BE2C (cell line): ENCODE measurements around the gene CIDEC.

Experiments
- DNase-seq: peaks from one replicate; pipeline ENCODE4 v3.0.0-alpha.2; 2020
- H3K27me3 ChIP-seq: fragments of 250-450 bp; sonication (Bioruptor Pico); 2 replicates; pipeline ENCODE4 v1.5.1; 2020; ENCODE audit warnings: mild to moderate bottlenecking
- H3K36me3 ChIP-seq: fragments of 250-450 bp; sonication (Bioruptor Pico); 2 replicates; pipeline ENCODE4 v1.5.1; 2020; ENCODE audit warnings: mild to moderate bottlenecking
- H3K4me1 ChIP-seq: fragments of 250-450 bp; sonication (Bioruptor Pico); 2 replicates; pipeline ENCODE4 v1.5.1; 2020
- H3K4me3 ChIP-seq: 2 replicates; pipeline ENCODE4 v1.5.1; 2011; ENCODE audit warnings: low read depth, low read length
- H3K9me3 ChIP-seq: fragments of 250-450 bp; sonication (Bioruptor Pico); 2 replicates; pipeline ENCODE4 v1.5.1; 2020
- CTCF ChIP-seq: IDR thresholded peaks from 2 replicates; pipeline ENCODE4 v1.5.1; 2012; ENCODE audit warnings: mild to moderate bottlenecking, low read depth, low read length

CIDEC gene

GRCh38 chr3:9916346-9916733 lies 36.3 kb upstream of the CIDEC start:
- no peak for DNase-seq
- no peaks in the 10 kb centered on the region for H3K9me3 ChIP-seq
- H3K27me3 ChIP-seq, result no peaks in the 10 kb centered on the region
- peaks cover 5% of the 10 kb centered on the region; the same call in 1 of the 2 replicates for H3K4me1 ChIP-seq
- H3K36me3 ChIP-seq, result no peaks in the 10 kb centered on the region
- no peak for TF ChIP-seq CTCF
- H3K4me3 ChIP-seq, result no peak overlapping the region

GRCh38 chr3:9915254-9916141 lies 35.4 kb upstream of the CIDEC start:
- DNase-seq, result peak; percentile 74
- H3K4me3 ChIP-seq, result peak overlapping the region; percentile 55
- H3K27me3 ChIP-seq, result no peaks in the 10 kb centered on the region
- 0 out of 2 replicates have a peak, but pooled peaks have one; percentile 8 for TF ChIP-seq CTCF
- H3K9me3 ChIP-seq, result no peaks in the 10 kb centered on the region
- H3K4me1 ChIP-seq, result peaks cover 5% of the 10 kb centered on the region; the same call in 1 of the 2 replicates
- H3K36me3 ChIP-seq, result no peaks in the 10 kb centered on the region

GRCh38 chr3:9914559-9915253 lies 34.7 kb upstream of the CIDEC start:
- DNase-seq, result peak; percentile 10
- Histone ChIP-seq H3K27me3 (no peaks in the 10 kb centered on the region), H3K4me1 (peaks cover 5% of the 10 kb centered on the region; the same call in 1 of the 2 replicates), H3K9me3 (no peaks in the 10 kb centered on the region), H3K36me3 (no peaks in the 10 kb centered on the region), H3K4me3 (peak overlapping the region; percentile 33)
- no peak for TF ChIP-seq CTCF

- Histone ChIP-seq H3K9me3 (no peaks in the 10 kb centered on the region), H3K4me3 (no peak overlapping the region), H3K4me1 (peaks cover 5% of the 10 kb centered on the region; the same call in 1 of the 2 replicates), H3K36me3 (no peaks in the 10 kb centered on the region), H3K27me3 (no peaks in the 10 kb centered on the region)
- no peak for TF ChIP-seq CTCF
- DNase-seq, result no peak
Measured at GRCh38 chr3:9914011-9914410, 34.0 kb upstream of the CIDEC start.

GRCh38 chr3:9913601-9914000 lies 33.5 kb upstream of the CIDEC start:
- DNase-seq, result peak; percentile 15
- Histone ChIP-seq H3K4me3 (no peak overlapping the region), H3K27me3 (no peaks in the 10 kb centered on the region), H3K36me3 (no peaks in the 10 kb centered on the region), H3K4me1 (peaks cover 5% of the 10 kb centered on the region; the same call in 1 of the 2 replicates), H3K9me3 (no peaks in the 10 kb centered on the region)
- no peak for TF ChIP-seq CTCF
